Peyer's patch (tissue), 4 donors: ENCODE data around the gene SOX6. TPM values are rescaled to one million over a fixed set of nuclear protein-coding genes. Genes with fewer than 3 reads are reported as not detected.
A peak's percentile ranks its signal among the peaks of the same experiment; 100 is the strongest.

Experiments used
- DNase-seq, 3 donors: peaks; one replicate each; pipeline ENCODE4 v3.0.0-alpha.2; 2017 to 2019
- H3K27ac ChIP-seq, 4 donors: fragments of 200-600 bp; sonication (generic); one replicate each; pipeline ENCODE4 v1.5.1; 2016 to 2019
- H3K27me3 ChIP-seq, 2 donors: fragments of 200-600 bp; sonication (generic); one replicate each; pipeline ENCODE4 v1.5.1; 2019
- H3K36me3 ChIP-seq, 3 donors: fragments of 200-600 bp; sonication (generic); one replicate each; pipeline ENCODE4 v1.5.1; 2016 to 2019
- H3K4me1 ChIP-seq, 4 donors: fragments of 200-600 bp; sonication (generic); one replicate each; pipeline ENCODE4 v1.5.1; 2016 to 2019
- H3K4me3 ChIP-seq, 4 donors: fragments of 200-600 bp; sonication (generic); 1 replicate in 3 of 4; 2 replicates in 1 of 4; pipeline ENCODE4 v1.5.1; 2016 to 2019; ENCODE audit warnings: mild to moderate bottlenecking in 1 of 4
- H3K9me3 ChIP-seq, 4 donors: fragments of 200-600 bp; sonication (generic); one replicate each; pipeline ENCODE4 v1.5.1; 2016 to 2019; ENCODE audit warnings: mild to moderate bottlenecking in 1 of 4
- CTCF ChIP-seq, 6 experiments: fragments of 450-650 bp in 4 of 6; fragments of 200-600 bp in 2 of 6; sonication (generic) in 1 of 6; IDR thresholded peaks; one replicate each; pipeline ENCODE4 v1.5.1; 2017 to 2019; ENCODE audit warnings: antibody characterized with exemption in 6 of 6, mild to moderate bottlenecking in 3 of 6, moderate library complexity in 1 of 6
- POLR2A ChIP-seq, 2 donors: fragments of 450-650 bp; IDR thresholded peaks; one replicate each; pipeline ENCODE4 v1.5.1; 2017; ENCODE audit warnings: antibody characterized with exemption in 2 of 2, mild to moderate bottlenecking in 2 of 2, moderate library complexity in 2 of 2
- total RNA-seq, 4 donors: library from RNA; depleted of rRNA; stranded (reverse); fragments of >200 nt; gene quantifications; one replicate each; pipeline ENCODE4 v1.1.0, GENCODE V29; 2016

SOX6 gene
- total RNA-seq, 4 donors from 2014 or later, result 144 to 205 (median 161) TPM

- no peak overlapping the region for H3K4me3 ChIP-seq
- no peaks in the 10 kb centered on the region for H3K36me3 ChIP-seq
- no peak for TF ChIP-seq POLR2A (IDR thresholded peaks at IDR 0.05)
- TF ChIP-seq CTCF (IDR thresholded peaks at IDR 0.05), result no peak
- no peak overlapping the region for H3K27ac ChIP-seq
- DNase-seq, result peak in 1 of 3 donors; percentile 14
- H3K9me3 ChIP-seq, result no peaks in the 10 kb centered on the region
- no peaks in the 10 kb centered on the region for H3K27me3 ChIP-seq
- no peaks in the 10 kb centered on the region for H3K4me1 ChIP-seq
Measured at GRCh38 chr11:15920856-15921629, 435.3 kb downstream of the SOX6 start.

GRCh38 chr11:15918674-15919073 is 437.7 kb downstream of the SOX6 start:
- Histone ChIP-seq H3K36me3 (no peaks in the 10 kb centered on the region), H3K9me3 (no peaks in the 10 kb centered on the region), H3K27ac (no peak overlapping the region), H3K4me1 (no peaks in the 10 kb centered on the region), H3K27me3 (no peaks in the 10 kb centered on the region), H3K4me3 (no peak overlapping the region)
- TF ChIP-seq CTCF (IDR thresholded peaks at IDR 0.05) (no peak), POLR2A (IDR thresholded peaks at IDR 0.05) (no peak)
- no peak for DNase-seq

- H3K27me3 ChIP-seq, result no peaks in the 10 kb centered on the region
- TF ChIP-seq POLR2A (IDR thresholded peaks at IDR 0.05) (no peak), CTCF (IDR thresholded peaks at IDR 0.05) (no peak)
Measured at GRCh38 chr11:15918212-15918611, 438.1 kb downstream of the SOX6 start.

More at GRCh38 chr11:15918212-15918611, 438.1 kb downstream of the SOX6 start:
- Histone ChIP-seq H3K9me3 (no peaks in the 10 kb centered on the region), H3K36me3 (no peaks in the 10 kb centered on the region), H3K27ac (no peak overlapping the region), H3K4me3 (no peak overlapping the region), H3K4me1 (no peaks in the 10 kb centered on the region)
- no peak for DNase-seq
